ENCODE data around the gene PCK1.

Gene PCK1

DNA sequence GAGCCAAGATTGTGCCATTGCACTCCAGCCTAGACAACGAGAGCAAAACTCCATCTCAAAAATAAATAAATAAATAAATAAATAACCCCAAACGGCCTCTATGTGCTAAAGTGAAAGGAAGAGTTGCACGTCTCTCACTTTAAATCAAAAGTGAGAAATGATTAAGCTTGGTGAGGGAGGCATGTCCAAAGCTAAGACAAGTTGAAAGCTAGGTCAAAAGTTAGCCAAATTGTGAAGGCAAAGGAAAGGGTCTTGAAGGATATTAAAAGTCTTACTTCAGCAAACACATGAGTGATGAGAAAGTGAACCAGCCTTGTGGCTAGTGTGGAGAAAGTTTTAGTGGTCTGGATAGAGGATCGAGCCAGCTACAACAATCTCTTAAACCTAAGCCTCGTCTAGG is 45.0 kb downstream of the PCK1 start:
- no peak for DNase-seq (ENCODE audit: low spot score)

DNA sequence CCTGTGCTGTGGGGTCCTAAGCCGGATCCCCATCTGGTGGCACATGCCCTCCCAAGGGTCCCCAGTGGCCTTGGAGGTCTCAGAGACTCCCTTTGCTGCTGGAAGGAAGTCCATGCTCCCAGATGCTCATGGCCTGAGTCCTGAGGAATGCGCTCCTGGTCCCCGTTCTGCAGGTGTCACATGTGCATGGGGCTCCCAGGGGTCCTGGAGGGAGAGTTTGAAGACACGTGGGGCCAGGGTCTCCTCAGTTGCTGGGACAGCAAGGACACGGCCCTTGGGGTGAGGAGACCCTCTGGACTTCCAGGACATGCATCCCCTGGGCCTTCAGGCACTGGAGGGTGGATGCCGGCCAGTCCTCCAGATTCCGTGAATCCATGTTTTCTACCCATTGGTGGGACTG is 47.6 kb downstream of the PCK1 start:
- no peak for DNase-seq (ENCODE audit: low spot score)

DNA sequence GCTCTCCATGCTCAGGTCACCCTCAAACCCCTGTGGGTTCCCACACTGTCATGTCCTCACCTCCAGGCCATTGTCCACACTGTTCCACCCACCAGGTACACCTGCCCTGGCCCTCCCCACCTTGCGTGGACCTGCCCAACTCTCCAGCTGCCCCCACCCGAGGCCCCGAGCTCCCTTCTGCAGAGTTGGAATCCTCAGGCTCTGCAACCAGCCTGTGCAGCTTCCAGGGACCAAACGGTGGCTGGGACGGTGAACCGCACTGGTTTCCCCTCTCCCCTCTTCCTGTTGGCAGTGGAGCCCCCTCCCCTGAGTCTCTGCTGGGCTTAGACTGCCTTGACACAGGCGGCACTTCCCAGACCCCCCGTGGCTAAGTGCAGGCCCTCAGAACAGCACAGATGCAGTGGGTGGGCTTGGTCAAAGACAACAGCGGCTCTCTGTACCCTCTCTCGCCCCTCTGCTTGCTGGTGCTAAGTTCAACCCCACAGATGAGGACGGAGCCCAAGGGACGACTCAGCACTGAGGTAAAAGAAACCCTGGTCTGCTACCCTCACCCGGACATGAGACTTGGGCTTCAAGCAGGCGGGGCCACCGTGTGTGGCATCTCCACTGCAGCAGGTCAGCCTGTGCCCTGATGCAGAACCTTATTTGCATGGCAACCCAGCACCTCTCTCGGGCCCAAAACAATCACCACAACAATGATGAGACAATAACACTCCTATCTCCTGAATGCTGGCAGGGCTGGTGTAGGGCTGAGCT is 48.4 kb downstream of the PCK1 start:
- DNase-seq (ENCODE audit: low spot score): peak; percentile 41

DNA sequence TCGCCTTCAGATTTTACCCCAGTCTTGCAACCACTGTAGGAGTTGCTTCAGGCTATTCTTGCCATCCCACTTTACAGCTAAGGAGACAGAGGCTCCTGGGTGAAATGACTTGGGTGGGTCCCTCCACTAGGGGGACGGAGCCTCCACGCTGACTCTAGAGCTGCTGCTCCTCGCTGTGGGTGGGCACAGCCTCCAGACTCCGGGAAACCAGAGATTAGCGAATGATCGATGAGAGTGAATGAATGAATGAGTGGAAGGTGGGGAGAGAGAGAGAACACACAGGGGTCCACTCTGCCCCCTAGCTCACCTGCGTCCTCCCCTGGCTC is 48.9 kb downstream of the PCK1 start:
- no peak for DNase-seq (ENCODE audit: low spot score)

DNA sequence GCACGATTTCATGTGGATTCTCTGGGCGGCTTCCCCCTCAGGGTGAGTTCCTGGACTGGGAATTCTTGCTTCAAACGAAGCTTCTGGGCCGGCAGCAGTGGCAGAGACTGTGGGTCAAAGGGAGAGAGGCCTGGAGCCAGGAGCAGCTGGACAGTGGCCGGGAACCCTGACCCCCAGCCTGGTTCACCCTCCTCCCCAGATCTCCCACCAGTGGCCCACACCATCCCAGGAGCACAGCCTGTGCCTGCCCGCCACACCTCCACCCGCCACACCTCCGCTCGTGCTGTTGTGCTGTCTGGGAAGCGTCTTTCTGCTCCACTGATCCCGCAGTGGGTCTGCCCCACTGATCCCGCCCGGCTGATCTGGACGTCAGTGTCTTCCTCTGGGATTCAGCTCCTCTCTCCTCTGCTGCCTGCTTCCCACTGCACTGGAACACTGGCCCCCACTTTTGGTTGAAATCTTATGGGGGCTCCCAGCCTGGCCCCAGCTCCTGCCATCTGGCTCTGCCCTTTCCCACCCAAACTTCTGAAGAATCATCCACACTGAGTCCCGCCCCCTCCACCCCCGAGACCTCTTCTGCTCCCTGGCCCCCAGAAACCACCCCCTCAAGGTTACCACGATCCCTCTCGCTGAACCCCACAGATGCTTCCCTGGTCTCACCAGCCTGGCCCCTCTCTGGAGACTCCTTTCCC is 49.5 kb downstream of the PCK1 start:
- DNase-seq (ENCODE audit: low spot score): no peak

DNA sequence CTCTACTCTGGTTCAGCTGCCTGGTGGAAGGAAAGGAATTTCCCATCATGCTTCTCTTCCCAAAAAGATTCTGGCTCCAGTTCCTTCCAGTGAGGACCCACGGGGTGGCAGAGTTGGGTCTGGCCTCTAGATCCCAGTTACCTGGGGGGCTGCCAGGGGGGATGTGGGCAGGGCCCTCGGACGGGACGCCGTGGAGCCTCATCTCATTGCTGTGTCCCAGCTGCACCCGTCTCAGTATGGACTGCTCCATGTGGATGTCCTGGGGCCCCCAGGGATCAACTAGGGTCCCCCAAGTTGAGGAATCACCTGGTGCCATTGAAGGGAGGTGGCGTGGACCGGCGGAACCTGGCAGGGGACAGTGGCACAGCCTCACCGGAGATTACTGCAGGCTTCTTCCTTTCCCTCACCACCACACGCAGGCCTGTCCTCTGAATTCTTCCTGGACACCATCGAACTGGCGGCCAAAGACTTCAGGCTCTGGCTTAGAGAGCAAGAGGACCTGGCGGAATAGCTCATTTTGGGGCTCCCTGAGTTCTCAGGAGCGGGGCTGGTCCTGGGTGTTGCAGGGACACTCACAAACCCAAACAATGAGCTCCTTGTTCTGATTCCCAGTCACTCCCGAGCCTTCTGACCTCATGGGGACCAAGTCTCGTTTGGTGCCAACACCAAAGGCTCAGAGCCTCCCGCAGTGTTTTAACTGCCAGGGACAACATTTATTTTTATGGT is 50.8 kb downstream of the PCK1 start:
- no peak for DNase-seq (ENCODE audit: low spot score)

DNA sequence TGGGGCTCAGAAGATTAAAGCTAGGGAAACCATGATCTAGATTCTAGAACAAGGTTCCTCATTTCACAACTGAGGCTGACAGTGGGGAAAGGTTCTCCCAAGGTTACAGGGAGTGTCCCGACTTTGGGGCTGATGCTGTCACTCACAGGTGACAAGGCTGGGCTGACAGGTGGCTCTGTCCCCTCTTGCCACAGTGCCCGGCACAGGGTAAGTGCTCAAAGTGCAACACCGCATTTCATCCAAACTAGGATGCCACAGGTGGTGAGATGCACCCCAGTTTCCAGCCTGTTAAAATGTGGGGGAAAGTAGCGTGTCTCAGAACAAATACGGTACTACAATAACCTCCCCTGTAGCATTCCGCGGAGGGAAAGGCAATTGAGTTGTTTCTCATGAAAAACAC is 51.5 kb downstream of the PCK1 start:
- DNase-seq (ENCODE audit: low spot score): no peak

DNA sequence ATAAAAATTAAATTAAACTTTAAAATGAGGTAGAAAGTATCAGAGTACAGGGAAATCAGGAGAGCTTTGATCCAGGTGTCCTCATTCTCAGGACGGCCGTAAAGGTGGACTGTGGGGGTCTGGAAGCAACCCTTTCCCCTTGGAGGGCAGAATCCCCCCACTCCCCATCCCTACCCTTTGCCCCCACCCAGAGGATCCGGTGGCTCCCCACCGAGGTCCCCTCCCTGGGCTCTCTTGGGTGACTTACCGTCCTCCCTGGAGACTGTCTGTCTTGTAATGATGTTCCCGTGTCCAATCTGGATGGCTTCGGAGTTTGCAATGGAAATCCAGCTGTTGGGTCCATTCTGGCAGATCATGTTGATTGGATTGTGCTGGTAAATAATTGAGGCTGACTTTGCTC is 52.0 kb downstream of the PCK1 start:
- DNase-seq (ENCODE audit: low spot score): no peak

DNA sequence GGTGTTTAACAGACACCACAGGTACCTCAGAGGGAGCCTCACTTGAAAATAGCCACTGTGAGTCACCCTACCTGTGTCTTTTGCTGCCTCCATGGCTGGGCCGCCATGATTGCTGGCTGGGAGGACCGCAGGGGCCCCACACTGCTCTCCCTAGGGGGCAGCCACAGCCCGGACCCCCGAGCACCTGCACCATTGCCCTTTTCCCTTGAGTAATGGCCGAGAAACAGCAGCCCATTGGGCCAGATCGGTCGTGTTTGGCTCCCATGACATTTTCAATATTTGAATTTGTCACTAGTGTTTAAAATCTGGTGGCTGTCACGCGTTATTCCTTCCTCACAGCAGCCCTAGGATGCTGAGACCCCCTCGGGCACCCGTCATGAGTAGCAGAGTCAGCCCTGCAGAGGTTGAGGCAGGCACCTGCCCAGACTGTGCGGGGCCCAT is 52.6 kb downstream of the PCK1 start:
- DNase-seq (ENCODE audit: low spot score): no peak

DNA sequence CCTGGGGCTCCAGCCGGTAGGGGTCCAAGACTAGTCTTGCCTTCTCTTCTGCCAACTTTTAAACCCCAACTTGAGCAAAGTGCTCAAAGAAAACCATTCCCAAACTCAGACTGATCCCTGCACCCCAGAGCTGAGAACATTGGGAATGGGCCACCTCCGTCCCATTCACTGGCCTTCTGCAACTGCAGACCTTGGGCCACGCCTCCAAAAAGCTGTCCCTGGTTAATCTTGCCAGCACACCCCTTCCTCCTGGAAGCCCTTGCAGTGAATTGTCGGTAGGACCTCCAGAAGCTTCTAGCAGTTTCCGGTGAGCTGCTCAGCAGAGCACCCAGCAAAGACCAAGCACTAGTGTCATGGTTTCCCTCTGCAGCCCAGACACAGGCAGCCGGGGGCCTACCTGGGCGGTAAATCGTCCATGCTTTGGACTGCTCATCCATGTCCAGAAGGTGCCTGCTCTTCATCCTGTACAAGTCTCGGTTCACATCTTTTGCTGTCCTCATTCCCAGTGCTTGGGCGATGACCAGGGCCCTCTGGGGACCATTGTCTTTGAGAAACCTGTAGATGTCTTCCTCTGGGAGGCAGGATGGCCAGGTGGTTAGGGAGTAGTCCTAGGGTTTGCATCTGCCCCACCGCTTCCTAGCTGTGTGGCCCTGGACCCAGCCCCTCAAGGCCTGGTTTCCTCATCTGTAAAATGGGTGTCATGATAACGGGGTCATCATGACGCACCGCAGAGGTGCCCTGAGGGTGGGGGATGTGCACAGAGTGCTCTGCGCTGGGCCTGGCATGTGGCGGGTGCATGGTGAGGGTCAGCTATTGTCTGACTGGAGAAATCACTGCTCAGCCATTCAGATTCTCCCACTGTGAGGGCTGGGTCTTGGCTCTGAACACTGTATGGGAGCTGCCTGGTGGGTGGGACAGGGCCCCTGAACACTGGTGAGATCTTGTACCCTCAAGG is 53.9 kb downstream of the PCK1 start:
- no peak for DNase-seq (ENCODE audit: low spot score)

DNA sequence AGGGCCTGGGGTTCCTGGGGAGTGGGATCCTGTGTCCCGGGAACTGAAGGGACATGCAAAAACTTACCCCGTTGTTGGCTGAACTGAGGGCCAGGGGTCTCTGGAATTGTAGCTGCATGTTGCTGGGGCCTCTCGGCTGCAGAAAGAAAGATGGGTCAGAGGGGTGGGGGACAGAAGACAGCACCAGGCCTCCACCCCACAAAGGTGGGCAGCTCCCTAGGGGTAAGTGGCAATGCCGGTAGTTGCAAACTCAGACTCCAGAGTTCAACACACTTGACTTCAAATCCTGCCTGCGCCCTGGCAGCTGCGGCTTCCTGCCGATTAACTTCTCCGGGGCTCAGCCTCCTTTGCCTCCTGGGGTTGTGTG is 54.5 kb downstream of the PCK1 start:
- DNase-seq (ENCODE audit: low spot score): no peak

DNA sequence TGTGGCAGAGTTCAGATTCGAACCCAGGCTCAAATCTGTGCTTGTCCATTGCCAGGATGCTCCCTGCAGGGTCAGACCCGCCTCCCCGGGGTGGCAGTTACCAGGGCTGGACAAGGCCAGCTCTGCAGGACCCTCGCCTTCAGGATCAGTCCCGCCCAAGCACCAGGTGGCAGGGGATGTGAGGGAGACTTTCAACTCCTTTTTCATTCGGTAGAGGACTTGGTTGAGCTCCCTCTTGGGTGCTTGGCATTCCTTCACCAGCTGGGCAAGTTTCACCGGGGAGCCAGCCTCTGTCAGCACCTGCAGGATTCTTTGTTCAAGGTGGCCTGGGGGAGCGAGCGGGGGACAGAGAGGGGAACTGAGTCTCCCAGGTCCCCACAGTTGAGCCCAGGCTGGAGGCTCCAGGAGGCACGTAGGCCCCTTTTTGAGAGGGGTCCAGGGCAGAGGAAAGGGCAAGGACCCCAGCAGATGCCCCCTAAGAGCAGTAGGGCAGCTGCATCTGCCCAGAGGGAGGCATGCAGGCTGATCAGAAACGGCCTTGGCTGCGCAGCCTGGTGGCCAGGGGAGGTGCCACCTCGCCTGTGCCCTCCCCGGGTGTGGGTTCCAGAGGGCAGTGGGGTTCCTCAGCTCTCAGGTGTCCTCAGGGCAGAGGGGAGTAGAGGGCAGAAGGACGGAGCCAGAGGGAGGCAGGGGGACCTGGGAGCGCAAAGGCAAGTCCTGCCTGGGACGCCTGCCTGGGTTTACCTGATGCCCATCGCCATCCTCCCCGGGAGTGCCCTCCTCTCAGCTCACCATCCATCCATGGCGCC is 55.4 kb downstream of the PCK1 start:
- DNase-seq (ENCODE audit: low spot score): no peak

DNA sequence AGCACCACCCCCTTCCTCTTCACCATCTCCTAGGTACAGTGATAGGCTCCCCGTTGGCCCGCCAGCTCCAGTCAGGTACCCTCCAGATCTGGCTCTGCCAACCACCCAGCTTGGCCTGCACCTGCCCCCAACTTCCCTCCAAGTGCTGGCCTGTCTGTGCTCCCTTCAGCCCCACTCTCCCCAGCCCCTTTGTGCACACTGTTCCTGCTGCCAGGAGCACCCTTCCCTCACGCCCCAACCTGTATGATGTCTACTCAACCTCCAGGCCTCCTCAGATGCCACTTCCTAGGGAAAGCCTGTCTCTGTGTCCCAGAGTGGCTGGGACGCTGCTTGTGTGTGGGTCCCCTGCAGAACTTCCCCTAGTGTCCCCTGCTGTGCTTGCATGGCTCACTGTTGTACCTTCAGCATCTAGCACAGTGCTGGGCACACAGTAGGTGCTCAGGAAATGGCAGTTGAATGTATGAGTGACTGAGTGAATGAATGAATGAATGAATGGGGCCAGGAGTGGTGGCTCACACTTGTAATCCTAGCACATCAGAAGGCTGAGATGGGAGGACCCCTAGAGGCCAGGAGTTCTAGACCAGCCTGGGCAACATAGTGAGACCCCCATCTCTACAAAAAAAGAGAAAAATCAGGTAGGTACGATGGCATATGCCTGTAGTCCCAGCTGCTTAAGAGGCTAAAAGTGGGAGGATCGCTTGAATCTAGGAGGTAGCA is 56.3 kb downstream of the PCK1 start:
- no peak for DNase-seq (ENCODE audit: low spot score)
